H1 (cell line): ENCODE measurements around the gene EPB41L4A. TPM values are rescaled to one million over a fixed set of nuclear protein-coding genes. Genes with fewer than 3 reads are reported as not detected.

Experiments
- CTCF ChIA-PET: fragments of 300-600 bp; sonication (Branson Sonifier 250); formaldehyde crosslinking; loops from one replicate; lab custom pipeline; 2021; ENCODE audit not compliant: partially characterized antibody; lab: Charles Lee
- POLR2A ChIA-PET: fragments of 300-600 bp; sonication (Branson Sonifier 250); formaldehyde crosslinking; loops from one replicate; lab custom pipeline; 2021; ENCODE audit warnings: inconsistent platforms; ENCODE audit not compliant: partially characterized antibody; lab: Charles Lee
- DNase-seq, 2 experiments: peaks; one replicate each; pipeline versions ENCODE4 v3.0.0 to v3.0.0-alpha.2; 2010 to 2022; ENCODE audit warnings: low spot score in 2 of 2, low read depth in 1 of 2, mixed read lengths in 1 of 2
- FAIRE-seq: peaks from 2 replicates; lab custom pipeline; 2011; peaks lifted over from hg19 to GRCh38; lab: Jason Lieb, UNC
- H2AFZ ChIP-seq: 2 replicates; pipeline ENCODE4 v1.8.1; 2012; ENCODE audit warnings: low read length, inconsistent platforms
- H2AK5ac ChIP-seq: 2 replicates; pipeline ENCODE4 v1.6.1; 2013; ENCODE audit warnings: low read depth, low read length
- H2BK120ac ChIP-seq: replicated peaks from 2 replicates; pipeline ENCODE3; 2013; ENCODE audit warnings: low read depth, low read length, inconsistent platforms
- H2BK12ac ChIP-seq: 2 replicates; pipeline ENCODE4 v1.6.1; 2013; ENCODE audit warnings: low read depth, low read length
- H2BK15ac ChIP-seq: 2 replicates; pipeline ENCODE4 v1.6.1; 2013; ENCODE audit warnings: low read length
- H2BK20ac ChIP-seq: 2 replicates; pipeline ENCODE4 v1.6.1; 2013; ENCODE audit warnings: low read length
- H2BK5ac ChIP-seq: 2 replicates; pipeline ENCODE4 v1.6.1; 2013; ENCODE audit warnings: low read depth, low read length
- H3K14ac ChIP-seq: 2 replicates; pipeline ENCODE4 v1.6.1; 2013; ENCODE audit warnings: inconsistent platforms; ENCODE audit not compliant: insufficient read length
- H3K18ac ChIP-seq: 2 replicates; pipeline ENCODE4 v1.6.1; 2013; ENCODE audit warnings: low read length; ENCODE audit errors: extremely low read depth
- H3K23ac ChIP-seq: 2 replicates; pipeline ENCODE4 v1.6.1; 2013; ENCODE audit warnings: inconsistent platforms; ENCODE audit not compliant: insufficient read length
- H3K23me2 ChIP-seq: 2 replicates; pipeline ENCODE4 v1.6.1; 2013; ENCODE audit warnings: low read depth, low read length
- H3K27ac ChIP-seq: 2 replicates; pipeline ENCODE4 v1.6.1; 2011; ENCODE audit warnings: low read depth, low read length, inconsistent platforms
- H3K27me3 ChIP-seq, 4 experiments: replicated peaks in 1 of 4; 1 replicate in 1 of 4; 2 replicates in 3 of 4; pipeline versions ENCODE4 v1.6.1 to v1.8.1; 2011 to 2013; ENCODE audit warnings: low read length in 3 of 4, mild to moderate bottlenecking in 3 of 4, inconsistent platforms in 2 of 4, mixed read lengths in 2 of 4, moderate library complexity in 1 of 4; ENCODE audit not compliant: control insufficient read depth in 3 of 4, insufficient read depth in 3 of 4; ENCODE audit errors: extremely low read depth in 1 of 4
- H3K36me3 ChIP-seq, 4 experiments: 2 replicates each; pipeline versions ENCODE4 v1.6.1 to v1.8.1; 2011 to 2013; ENCODE audit warnings: mild to moderate bottlenecking in 4 of 4, low read length in 3 of 4, moderate library complexity in 2 of 4, control low read depth in 1 of 4, inconsistent platforms in 1 of 4; ENCODE audit not compliant: insufficient read depth in 4 of 4, control insufficient read depth in 2 of 4
- H3K4ac ChIP-seq: replicated peaks from 2 replicates; pipeline ENCODE3; 2013; ENCODE audit warnings: low read length, low read depth, mixed read lengths, inconsistent platforms; ENCODE audit not compliant: insufficient read length
- H3K4me1 ChIP-seq, 4 experiments: replicated peaks in 1 of 4; 1 replicate in 1 of 4; 2 replicates in 3 of 4; pipeline versions ENCODE4 v1.6.1 to v1.8.1; 2011 to 2013; ENCODE audit warnings: low read length in 3 of 4, inconsistent platforms in 2 of 4, mixed read lengths in 1 of 4; ENCODE audit not compliant: insufficient read depth in 4 of 4, control insufficient read depth in 3 of 4
- H3K4me2 ChIP-seq, 2 experiments: 2 replicates each; pipeline versions ENCODE4 v1.6.1 to v1.8.1; 2011 to 2013; ENCODE audit warnings: low read depth in 2 of 2, low read length in 2 of 2, control low read depth in 1 of 2, inconsistent platforms in 1 of 2, mild to moderate bottlenecking in 1 of 2; ENCODE audit not compliant: insufficient read depth in 1 of 2
- H3K4me3 ChIP-seq, 4 experiments: fragments of 200-600, 300-600 bp in 1 of 4; sonication (generic), shearing (Covaris generic), sonication (Bioruptor Twin) in 1 of 4; 2 replicates each; pipeline versions ENCODE4 v1.5.1 to v1.8.1; 2011 to 2016; ENCODE audit warnings: low read length in 4 of 4, low read depth in 3 of 4, control low read depth in 2 of 4, inconsistent platforms in 2 of 4, mild to moderate bottlenecking in 2 of 4, mixed read lengths in 1 of 4, moderate library complexity in 1 of 4; ENCODE audit not compliant: insufficient read depth in 2 of 4; ENCODE audit errors: extremely low read depth in 1 of 4
- H3K56ac ChIP-seq: replicated peaks from 2 replicates; pipeline ENCODE3; 2013; ENCODE audit warnings: low read depth, mild to moderate bottlenecking, mixed read lengths, low read length, inconsistent platforms; ENCODE audit not compliant: insufficient read length
- H3K79me1 ChIP-seq: 2 replicates; pipeline ENCODE4 v1.6.1; 2013; ENCODE audit warnings: low read depth, low read length, control low read depth
- H3K79me2 ChIP-seq, 2 experiments: 2 replicates each; pipeline versions ENCODE4 v1.6.1 to v1.8.1; 2012 to 2013; ENCODE audit warnings: low read length in 2 of 2, mild to moderate bottlenecking in 2 of 2, inconsistent platforms in 1 of 2; ENCODE audit not compliant: insufficient read depth in 2 of 2, control insufficient read depth in 1 of 2
- H3K9ac ChIP-seq, 4 experiments: replicated peaks in 1 of 4; 1 replicate in 1 of 4; 2 replicates in 3 of 4; pipeline versions ENCODE4 v1.6.1 to v1.8.1; 2011 to 2013; ENCODE audit warnings: low read depth in 3 of 4, low read length in 3 of 4, control low read depth in 2 of 4, mild to moderate bottlenecking in 2 of 4, moderate library complexity in 2 of 4, inconsistent platforms in 1 of 4; ENCODE audit errors: extremely low read depth in 1 of 4
- H3K9me3 ChIP-seq, 2 experiments: 2 replicates each; pipeline versions ENCODE4 v1.6.1 to v1.8.1; 2012 to 2013; ENCODE audit warnings: mild to moderate bottlenecking in 2 of 2, moderate library complexity in 2 of 2, control low read depth in 1 of 2, inconsistent platforms in 1 of 2, low read depth in 1 of 2, low read length in 1 of 2, mixed read lengths in 1 of 2; ENCODE audit not compliant: insufficient read depth in 2 of 2
- H4K20me1 ChIP-seq, 2 experiments: replicated peaks in 1 of 2; 2 replicates each; pipeline versions ENCODE3 to v1.8.1; 2011 to 2013; ENCODE audit warnings: inconsistent platforms in 2 of 2, low read length in 2 of 2, mild to moderate bottlenecking in 1 of 2; ENCODE audit not compliant: insufficient read depth in 2 of 2, control insufficient read depth in 1 of 2
- H4K5ac ChIP-seq: 2 replicates; pipeline ENCODE4 v1.6.1; 2013; ENCODE audit warnings: low read length, low read depth, mixed read lengths, inconsistent platforms; ENCODE audit not compliant: insufficient read length
- H4K8ac ChIP-seq: 2 replicates; pipeline ENCODE4 v1.8.0; 2013; ENCODE audit warnings: mild to moderate bottlenecking, moderate library complexity, low read length, inconsistent platforms; ENCODE audit not compliant: insufficient read depth; ENCODE audit errors: extremely low read depth
- H4K91ac ChIP-seq: replicated peaks from 2 replicates; pipeline ENCODE3; 2013; ENCODE audit warnings: low read length, mixed read lengths, inconsistent platforms; ENCODE audit not compliant: insufficient read length
- GABPA ChIP-seq: IDR thresholded peaks from 2 replicates; pipeline ENCODE4 v1.6.1; 2011; ENCODE audit warnings: mild to moderate bottlenecking, low read length, moderate library complexity, borderline replicate concordance; ENCODE audit not compliant: insufficient read depth
- TCF12 ChIP-seq: IDR thresholded peaks from 2 replicates; pipeline ENCODE4 v1.6.1; 2011; ENCODE audit warnings: low read depth, mild to moderate bottlenecking, low read length
- WGBS, 2 experiments: shearing (Covaris generic) in 1 of 2; methylation state at CpG; one replicate each; pipeline versions ENCODE4 v1.1.6 to v1.1.7; 2013 to 2015; ENCODE audit warnings: low lambda C conversion rate in 2 of 2, mixed read lengths in 2 of 2, inconsistent platforms in 1 of 2, low coverage in 1 of 2, missing lambda C conversion rate in 1 of 2; ENCODE audit not compliant: insufficient replicate concordance in 2 of 2, insufficient coverage in 1 of 2, insufficient read length in 1 of 2; ENCODE audit errors: extremely low coverage in 1 of 2, missing lambda C conversion rate in 1 of 2; 5-methylcytosine and 5-hydroxymethylcytosine counted together
- polyA plus RNA-seq, 7 experiments: library from polyadenylated mRNA; depleted of rRNA in 3 of 7; stranded (reverse) in 5 of 7; unstranded in 2 of 7; fragments of >200 nt in 5 of 7; fragments of 200-250 nt in 2 of 7; gene quantifications; 1 replicate in 5 of 7; 2 replicates in 1 of 7; 4 replicates in 1 of 7; pipeline versions ENCODE4 v1.2.1 to v1.2.3, GENCODE V29; 2011 to 2013; ENCODE audit warnings: missing spikeins in 2 of 7, mixed read lengths in 2 of 7
- total RNA-seq: library from RNA; stranded (reverse); fragmentation: NEBNext Ultra II Directional; extraction: Animal tissue kit (Norgen Biotek cat#: 25700); gene quantifications from 2 replicates; pipeline ENCODE4 v1.2.1, GENCODE V29; 2021

EPB41L4A gene
- total and polyA plus RNA-seq, 2 of the 8 experiments (the other 6 are each of a cell fraction or from before 2014, with no cell fraction given): 1.6 to 4.6 TPM

- H3K23ac ChIP-seq: no peak overlapping the region
- H4K20me1 ChIP-seq: no peaks in the 10 kb centered on the region
- no peak overlapping the region for H3K18ac ChIP-seq
- no peak for DNase-seq
- peaks cover 0 to 7% (median 4%) of the 10 kb centered on the region in 4 experiments; a peak in 5 of 7 replicates for H3K4me1 ChIP-seq
- no peak overlapping the region for H3K4ac ChIP-seq
- H3K4me3 ChIP-seq: no peak overlapping the region
- H3K27ac ChIP-seq: no peak overlapping the region
- no peak overlapping the region for H4K8ac ChIP-seq
- no peak overlapping the region for H2AFZ ChIP-seq
- H4K91ac ChIP-seq: no peak overlapping the region
- POLR2A ChIA-PET: interaction anchor here (1.1 kb wide), 1 partner anchor 132 kb away, joined by 4 read pairs; no protein-coding TSS in a partner anchor
- no peak overlapping the region for H3K56ac ChIP-seq
- H2BK5ac ChIP-seq: no peak overlapping the region
- H3K79me1 ChIP-seq: no peaks in the 10 kb centered on the region
- no peaks in the 10 kb centered on the region for H3K9me3 ChIP-seq
- H3K23me2 ChIP-seq: no peaks in the 10 kb centered on the region
- no peak overlapping the region for H2BK12ac ChIP-seq
- H3K79me2 ChIP-seq: no peaks in the 10 kb centered on the region
- FAIRE-seq: no peak
- H3K4me2 ChIP-seq: no peak overlapping the region
- WGBS, 2 experiments: 76% methylated on average over 5 of the region's 5 CpGs; no CpG with 5 or more reads in 1 of the 2 experiments
- H2BK15ac ChIP-seq: no peak overlapping the region
- H2BK20ac ChIP-seq: no peak overlapping the region
- CTCF ChIA-PET: interaction anchor here (1.1 kb wide), 1 partner anchor 14 kb away, joined by 4 read pairs; no protein-coding TSS in a partner anchor
- no peak overlapping the region for H2BK120ac ChIP-seq
- TF ChIP-seq TCF12: no peak
- no peak for TF ChIP-seq GABPA
- H3K27me3 ChIP-seq: no peaks in the 10 kb centered on the region
- H2AK5ac ChIP-seq: no peak overlapping the region
- no peak overlapping the region for H3K14ac ChIP-seq
- H3K9ac ChIP-seq: no peak overlapping the region; a peak in 1 of 7 replicates
- no peak overlapping the region for H4K5ac ChIP-seq
- H3K36me3 ChIP-seq: no peaks in the 10 kb centered on the region
These were observed 80.3 kb downstream of the EPB41L4A start for GRCh38 chr5:112338681-112339337.
